ENCODE results near the gene TNFRSF8.

DNA sequence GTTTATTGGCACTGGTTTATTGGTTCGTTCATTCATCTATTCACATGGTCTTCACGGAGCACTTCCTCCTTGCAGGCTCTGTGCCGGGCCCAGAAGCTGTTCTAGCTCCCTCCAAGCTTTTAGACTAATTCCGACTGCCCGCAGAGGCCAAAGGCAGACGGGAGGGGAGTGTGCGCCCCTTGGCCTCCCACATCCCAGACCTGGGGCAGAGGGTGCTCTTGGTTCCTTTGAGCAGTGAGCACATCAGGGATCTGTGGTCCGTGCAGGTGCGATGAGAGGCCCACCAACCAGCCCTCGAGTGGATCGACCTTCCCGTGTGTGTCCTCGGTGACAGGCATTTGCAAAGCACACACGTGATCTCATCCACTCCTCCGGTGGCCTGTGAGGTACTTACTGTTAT lies 65.0 kb downstream of the TNFRSF8 start:
- TF ChIP-seq, protein P1, sequence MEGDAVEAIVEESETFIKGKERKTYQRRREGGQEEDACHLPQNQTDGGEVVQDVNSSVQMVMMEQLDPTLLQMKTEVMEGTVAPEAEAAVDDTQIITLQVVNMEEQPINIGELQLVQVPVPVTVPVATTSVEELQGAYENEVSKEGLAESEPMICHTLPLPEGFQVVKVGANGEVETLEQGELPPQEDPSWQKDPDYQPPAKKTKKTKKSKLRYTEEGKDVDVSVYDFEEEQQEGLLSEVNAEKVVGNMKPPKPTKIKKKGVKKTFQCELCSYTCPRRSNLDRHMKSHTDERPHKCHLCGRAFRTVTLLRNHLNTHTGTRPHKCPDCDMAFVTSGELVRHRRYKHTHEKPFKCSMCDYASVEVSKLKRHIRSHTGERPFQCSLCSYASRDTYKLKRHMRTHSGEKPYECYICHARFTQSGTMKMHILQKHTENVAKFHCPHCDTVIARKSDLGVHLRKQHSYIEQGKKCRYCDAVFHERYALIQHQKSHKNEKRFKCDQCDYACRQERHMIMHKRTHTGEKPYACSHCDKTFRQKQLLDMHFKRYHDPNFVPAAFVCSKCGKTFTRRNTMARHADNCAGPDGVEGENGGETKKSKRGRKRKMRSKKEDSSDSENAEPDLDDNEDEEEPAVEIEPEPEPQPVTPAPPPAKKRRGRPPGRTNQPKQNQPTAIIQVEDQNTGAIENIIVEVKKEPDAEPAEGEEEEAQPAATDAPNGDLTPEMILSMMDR (IDR thresholded peaks at IDR 0.05 in 4 of 5, conservative IDR thresholded peaks at IDR 0.05 in 1 of 5): no peak
- no peak for TF ChIP-seq POLR2A (IDR thresholded peaks at IDR 0.05)
